ENCODE measurements around the gene CDH2.
"Not testable (repeated sequence)": the region's sequence is repeated elsewhere in the genome, so short reads cannot be mapped to it uniquely, and the experiment has no call there.

Gene CDH2

DNA sequence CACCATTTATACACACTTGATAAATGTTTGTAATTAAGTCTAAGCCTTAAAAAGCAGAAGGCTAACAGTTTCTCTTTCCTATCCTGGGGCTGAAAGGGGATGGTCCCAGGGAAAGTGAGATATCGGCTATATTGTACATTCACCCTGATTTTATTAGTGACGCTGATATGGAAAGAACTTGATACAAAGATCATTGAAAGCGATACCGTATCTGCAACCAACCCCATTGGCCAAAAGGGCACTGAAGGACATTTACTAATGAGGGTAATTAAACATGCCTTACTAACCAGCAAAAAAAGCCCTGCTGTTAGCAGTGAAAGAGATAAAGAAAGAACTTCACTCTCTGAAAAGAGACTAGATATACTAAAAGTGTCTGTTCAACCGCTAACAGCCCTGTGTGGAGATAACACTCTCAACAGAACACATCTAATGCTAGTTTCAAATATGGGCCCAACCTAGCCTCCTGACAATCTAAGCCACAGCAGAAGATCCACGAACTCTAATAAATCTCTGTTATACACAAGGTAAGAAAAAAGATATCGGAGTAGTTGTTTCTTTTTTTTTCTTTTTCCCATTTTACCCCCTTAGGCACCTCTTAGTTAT is 200.0 kb downstream of the CDH2 start:
- no peak for DNase-seq

DNA sequence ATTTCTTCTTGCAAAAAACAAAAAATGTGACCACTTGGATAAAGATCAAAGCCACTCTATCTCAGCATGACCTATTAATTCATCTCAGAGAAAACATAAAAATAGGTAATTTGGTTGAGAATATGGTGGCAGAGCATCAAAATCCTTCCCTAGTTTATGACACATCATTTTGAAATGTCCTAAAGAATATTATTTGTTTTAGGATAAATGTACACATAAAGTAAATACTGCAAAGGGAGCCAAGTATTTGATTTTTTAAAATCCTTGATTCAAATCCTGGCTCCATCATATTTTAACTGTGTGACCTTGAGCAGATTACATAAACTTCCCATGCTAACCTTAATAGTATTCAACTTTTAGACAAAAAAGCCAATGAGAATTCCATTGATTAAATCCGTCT is 206.6 kb downstream of the CDH2 start:
- DNase-seq = no peak

DNA sequence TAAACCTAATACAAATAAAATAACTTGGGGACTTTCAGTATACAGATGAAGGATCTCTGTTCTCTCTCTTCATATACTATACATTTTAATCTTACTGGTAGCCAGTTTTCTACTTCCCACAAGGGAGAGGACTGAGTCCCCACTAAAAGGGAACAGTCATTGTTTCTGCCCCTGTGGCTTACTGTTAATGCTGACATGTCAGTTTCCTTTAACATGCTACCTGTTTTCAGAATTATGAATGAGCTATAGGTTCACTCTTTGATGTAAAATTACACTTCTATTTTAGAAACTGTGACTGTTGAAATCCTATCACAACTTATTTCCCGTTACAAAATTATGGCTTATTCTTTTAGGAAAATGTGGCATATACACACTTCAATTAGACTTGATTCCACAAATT is 207.7 kb downstream of the CDH2 start:
- no peak for DNase-seq

DNA sequence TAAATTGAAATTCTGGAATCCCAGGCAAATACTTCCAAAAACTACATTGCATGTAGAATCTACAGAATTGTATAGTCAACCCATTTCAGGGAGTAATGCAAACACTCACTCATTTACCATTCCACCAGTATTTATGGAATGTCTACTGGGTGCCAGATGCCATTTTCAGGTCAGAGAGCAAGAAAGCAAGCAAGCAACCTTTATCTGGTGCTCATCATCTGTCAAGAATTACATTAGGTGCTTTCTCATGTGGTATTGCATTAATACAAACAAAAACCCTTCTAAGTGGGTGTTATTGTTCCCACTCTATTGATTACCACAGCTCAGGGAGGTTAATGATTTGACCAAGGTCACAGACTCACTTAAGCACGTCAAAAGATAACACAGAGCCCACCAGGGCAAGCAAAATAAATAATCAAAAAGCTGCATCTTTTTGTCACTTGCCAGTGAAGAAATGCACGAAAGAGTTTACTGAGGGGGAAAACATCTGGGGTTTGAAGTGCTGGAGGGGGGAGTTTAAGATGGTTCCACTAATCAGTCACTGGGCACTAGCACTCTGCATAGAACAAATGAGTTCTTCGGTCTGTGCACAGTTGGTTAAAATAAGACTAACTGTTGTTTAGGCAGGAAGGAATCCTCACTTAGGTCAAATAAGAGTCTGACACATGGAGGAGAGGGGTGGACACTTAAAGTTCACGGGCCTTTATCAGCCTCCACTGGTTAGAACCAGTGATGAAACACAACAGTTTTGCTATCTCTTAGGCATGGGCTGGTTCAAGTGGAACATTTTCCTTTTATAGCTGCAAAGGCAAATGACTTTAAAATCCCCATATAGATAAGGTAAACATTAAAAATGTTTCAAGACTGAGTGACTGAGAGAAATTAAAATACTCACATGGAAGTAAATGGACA is 208.8 kb downstream of the CDH2 start:
- no peak for DNase-seq

DNA sequence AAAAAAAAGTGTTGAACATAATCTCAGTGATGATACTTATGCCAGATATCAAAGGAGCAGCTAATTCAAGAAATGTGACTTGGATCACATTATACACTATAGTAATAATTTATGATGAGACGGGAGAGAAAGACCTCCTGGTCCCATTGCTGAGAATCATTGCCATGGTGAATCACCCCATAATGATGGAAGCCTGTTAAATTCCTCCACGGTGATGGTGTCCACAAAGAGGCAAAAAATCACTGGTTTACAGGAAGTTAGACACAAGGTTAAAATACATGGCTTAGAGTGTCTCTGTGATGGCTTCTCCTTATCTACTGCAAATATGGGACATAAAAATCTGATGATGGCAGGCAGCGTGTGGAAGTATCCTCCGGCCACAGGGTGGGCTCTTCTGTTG is 210.0 kb downstream of the CDH2 start:
- DNase-seq = no peak

DNA sequence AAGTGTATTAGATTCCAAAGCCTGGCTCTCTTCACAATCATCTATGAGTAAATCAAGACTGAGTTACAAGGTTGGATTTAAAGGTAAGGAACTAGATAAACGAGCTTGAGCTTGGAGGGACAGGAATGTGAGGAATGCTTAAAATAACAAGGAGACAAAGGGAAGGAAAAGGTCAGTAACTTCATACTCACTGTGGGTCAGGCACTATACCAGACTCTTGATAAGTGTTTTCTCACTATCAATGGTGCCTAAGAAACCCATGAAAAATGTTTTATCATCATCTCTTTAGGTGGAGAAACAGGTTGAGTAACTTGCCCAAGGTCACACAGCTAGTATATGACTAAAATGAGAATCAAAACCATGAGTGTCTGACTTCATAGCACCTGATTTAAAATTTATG is 212.1 kb downstream of the CDH2 start:
- DNase-seq = no peak

DNA sequence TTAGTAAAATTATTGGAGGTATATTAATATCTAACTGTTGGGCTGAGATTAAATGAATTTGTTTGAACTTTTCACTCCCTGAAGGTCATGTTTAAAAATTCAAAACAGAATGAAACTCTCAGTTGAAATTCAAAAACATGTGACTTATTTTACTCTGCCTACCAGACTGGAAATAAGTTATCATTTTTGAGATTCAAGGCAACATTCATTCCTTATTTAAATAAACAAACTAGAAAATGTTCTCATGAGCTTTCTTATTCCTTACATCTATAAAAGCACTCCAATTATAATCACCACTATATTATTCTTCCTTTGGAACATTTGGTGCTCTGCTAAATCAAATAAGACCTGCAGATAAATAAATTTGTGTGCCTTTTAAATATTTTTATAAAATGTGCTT is 217.8 kb downstream of the CDH2 start:
- DNase-seq = no peak

DNA sequence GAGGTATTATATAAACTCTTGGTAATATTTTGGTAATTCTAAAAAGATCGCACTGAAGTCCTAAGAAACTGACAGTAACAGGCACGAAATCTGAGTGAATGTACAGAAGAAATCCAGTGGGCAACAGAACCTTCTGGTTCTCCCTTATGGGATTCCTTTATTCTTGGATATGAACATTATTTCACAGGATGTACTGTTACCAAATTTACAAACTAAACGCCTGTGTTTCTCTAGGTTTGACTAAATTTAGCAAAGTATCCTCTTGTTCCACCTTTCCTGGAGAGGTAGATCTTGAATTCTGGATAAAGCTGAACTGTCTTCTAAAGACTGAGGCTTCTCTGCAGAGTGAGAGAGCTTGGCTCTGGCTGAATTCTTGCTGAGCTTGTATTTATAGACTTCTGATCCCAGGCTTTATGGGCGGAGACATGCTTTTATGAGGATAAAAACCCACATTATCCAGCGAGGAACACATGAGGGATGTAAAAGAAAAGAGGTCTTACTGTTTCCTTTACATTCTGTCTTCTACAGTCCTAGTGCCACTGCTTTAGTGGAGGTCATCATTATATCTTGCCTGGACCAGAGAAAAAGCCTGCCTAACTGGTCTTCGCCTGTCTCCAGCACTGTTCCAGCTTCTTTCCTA is 220.8 kb downstream of the CDH2 start:
- no peak for DNase-seq

DNA sequence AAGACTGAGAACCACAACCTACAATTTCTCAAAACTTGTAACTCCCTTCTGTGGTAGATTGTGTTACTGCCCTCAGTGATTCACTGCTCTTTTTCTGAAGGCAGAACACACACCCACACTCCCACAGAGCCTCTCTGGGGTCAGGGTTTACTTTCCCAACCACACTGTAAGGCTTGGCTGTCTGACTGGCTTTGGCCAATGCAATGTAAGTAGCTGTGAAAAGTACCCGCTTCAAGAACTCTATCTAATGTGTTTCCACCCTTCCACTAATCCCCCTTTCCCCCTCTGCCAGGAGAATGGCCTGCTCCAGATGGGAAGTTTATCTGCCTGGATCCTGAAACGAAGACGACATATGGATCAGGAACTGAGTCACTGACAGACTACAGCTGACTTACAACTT is 222.7 kb downstream of the CDH2 start:
- DNase-seq = no peak

DNA sequence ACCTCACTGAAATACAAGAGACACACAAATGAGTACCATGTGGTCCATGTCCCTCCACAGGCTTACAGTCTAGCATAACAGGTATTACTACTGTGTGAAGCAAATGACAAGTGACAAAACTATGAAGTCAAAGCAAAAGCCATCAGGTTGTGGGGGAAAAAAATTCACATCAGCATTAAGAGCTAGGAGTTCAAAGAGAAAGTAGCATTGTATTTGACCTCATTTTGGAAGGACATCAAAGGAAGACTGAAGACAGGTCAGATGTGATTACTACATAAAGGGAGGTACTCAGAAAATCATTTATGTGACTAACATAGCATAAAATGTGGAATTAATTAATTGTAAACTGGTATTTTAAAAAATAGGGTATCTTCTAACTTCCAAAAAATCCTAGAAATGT is 224.2 kb downstream of the CDH2 start:
- DNase-seq = no peak

DNA sequence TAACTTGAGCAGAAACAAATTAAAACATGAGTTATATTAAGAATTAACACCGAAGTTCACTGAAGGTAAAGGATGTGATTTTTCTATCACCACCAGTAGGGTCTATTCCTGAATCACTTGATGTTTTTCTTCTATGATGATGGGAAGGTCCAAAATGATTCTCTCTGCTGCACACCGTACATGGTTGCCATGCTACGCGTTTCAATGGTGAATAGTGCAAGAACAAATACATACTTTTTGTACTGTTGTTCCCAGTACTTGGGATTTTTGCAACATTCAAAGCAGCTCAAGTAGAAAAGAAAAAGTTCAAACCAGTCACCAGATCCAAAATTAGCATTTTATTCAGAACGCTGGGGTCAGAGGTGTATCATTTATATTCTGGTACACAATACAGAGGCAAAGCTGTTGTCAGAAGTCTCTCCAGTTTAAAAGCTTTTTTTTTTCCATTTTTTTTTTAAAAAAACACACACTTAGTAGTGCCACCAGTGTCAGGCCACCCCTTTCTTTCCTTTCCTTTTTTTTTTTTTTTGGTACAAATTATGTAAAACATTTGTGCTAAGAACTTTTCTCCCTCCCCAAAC is 226.2 kb downstream of the CDH2 start:
- DNase-seq = no peak

DNA sequence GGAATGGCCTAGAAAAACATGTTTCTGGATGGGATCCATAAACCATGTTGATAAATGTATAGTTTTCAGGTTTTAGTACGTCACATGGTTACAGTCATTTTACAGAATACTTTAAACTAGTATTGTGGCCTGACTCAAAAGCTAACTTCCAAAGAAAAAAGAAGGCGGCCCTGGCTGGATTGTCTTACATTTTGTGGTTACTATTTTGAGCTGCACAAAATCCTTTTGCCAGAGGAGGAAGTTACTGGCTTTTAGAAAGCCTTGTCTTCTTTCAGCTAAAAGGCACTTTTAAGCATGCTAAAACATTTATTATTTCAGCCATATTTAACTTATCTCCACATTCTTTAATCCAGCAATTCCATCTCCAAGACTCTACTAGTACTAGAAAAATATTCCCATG is 227.9 kb downstream of the CDH2 start:
- no peak for DNase-seq

DNA sequence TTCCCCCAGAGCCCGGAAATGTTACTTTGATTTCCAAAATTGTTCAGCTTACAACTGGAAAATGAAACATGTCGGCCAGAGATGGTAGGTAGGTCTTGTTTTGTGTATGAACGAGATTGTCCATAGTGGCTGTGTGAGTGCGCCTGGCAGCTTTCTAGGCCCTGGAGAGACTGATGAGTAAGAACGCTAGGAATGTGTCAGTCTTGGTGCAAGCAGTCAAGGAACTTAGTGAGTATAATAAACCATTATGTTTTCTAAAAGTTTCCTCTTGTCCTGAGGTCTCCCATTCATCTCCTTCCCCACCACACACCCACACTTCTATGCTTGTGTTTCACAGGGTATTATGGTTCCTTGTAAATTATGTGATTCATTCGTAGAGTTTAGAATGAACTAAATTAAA is 234.2 kb downstream of the CDH2 start:
- no peak for DNase-seq

DNA sequence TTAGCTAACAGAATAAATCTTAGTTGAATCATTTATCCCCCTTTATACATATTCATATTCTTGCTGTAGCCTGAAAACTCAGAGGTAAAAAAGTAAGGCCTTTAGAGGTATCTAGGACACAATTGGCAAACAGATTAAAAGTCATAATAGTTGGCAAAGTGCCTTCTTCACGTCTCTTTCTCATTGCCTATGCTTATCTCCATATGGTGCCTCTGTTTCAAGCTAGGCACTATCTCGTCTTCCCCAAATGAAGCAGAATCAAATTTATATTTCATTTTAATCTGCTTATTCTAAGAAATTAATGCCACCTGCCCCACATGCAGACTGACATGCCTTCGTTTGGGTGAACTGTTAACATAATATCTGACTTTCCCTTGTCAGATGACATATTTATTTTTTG is 245.4 kb downstream of the CDH2 start:
- DNase-seq = no peak

DNA sequence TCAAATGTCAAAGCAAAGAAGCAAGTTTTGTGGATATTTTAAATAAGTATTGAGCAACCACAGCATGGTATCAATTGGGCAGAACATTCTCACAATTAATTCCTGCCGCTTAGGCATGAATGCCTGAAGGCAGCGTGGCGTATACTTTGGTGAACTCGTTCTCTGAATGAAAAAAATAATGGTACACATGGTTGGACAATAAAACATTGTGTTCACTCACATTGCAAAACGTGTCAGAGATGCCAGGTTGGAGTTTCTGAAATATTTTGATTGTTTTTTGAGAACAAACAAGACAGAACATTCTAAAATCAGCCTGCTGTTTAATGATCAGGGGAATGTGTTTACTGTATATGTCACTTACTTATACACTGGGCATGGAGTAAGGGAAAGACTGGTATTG is 254.2 kb downstream of the CDH2 start:
- no peak for DNase-seq

DNA sequence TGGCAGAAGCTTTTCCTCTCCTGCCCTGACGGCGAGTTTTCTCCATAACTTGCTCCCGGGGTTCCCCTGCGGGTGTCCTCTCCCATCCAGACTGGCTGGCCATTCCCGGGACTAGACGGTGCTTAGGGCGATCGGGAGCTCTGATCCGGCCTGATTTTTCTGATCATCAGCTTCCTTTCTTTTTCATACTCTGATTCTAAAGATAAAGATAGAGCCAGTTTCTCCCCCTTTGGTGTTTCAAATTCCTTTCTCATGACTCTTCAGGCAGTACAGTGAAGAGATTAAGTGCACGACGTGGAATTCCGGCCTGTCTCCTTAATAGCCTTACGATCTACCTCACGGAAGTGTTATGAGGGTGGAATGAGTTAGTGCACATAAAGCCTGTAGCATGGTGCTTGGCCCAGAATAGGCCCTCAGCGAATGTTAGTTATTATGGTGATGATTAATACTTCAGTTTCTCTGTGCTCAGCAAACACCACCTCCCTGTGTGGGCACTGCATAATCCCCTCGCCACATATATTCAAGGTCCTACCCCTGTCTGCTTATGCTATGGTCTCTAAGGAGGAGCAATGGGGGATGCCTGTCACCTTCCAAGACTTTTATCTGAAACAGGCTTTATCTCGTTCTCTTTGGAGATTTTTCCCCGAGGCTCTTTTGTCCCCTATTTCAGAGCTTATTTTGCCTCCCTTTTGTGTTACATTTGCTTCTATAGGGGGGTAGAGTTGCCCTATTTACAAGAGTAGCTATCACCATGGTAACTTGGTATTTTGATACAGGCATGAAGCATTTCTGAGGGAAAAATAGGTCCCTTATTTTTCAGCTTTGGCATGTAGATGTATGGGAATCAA is 254.8 kb downstream of the CDH2 start:
- DNase-seq = no peak

DNA sequence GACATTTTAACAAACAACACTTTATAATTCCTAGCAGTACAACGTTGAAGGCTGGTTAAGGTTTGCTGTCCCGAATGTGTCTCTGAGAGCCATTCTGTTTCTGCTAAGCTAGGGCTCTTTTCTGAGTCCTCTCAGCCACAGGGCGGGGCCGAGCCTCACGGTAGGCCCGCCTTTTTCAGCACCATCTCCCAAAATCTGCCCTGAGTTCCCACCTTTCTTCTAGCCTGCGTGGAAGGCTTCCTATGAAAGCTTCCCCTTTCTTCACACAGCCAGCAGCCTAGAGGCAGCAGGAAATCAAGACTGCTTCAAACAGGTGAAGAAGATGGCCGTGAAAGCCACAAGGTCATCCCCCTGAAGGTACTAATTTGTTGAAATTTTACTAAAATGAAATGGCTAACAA is 255.5 kb downstream of the CDH2 start:
- DNase-seq = no peak

DNA sequence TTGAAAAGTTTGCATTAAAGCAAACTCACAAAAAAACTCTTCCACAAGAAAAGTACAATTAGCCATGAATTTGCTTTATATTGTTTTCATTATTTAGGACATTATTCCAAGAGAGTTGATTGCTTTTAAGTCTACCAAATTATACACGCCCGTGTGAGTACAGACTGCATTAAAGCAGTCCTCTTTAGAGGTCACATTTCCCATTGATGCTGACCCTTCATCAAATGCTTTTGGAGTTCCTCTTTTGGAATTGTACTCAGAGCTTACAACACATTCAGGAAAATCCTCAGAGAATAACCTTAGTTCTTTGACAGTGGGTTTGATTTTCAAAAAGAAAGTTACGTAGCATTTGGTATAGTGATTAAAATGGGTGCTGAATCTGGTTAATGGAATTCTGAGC is 256.1 kb downstream of the CDH2 start:
- no peak for DNase-seq

DNA sequence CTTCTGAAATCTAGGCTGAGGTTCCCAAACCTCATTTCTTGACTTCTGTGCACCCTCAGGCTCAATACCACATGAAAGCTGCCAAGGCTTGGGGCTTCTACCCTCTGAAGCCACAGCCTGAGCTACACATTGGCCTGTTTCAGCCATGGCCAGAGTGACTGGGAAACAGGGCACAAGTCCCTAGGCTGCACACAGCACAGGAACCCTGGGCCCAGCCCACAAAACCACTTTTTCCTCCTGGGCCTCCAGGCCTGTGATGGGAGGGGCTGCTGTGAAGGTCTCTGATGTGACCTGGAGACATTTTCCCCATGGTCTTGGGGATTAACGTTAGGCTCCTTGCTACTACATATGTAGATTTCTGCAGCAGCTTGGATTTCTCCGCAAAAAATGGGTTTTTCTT is 270.7 kb downstream of the CDH2 start:
- not testable (repeated sequence) for DNase-seq

DNA sequence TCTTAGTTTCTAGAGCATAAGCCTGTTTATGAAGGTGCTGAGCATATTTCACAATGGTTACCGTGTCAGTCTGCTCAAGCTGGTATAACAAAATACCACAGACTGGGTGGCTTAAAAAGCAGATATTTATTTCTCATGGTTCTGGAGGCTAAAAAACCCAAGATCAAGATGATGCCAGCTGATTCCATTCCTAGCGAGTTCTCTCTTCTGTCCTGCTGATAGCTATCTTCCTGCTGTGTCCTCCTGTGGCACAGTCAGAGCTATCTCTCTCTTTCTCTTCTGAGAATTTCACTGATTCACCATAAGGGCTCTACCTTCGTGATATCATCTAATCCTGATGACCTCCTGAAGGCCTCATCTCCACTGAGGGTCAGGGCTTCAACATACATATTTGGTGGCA is 273.0 kb downstream of the CDH2 start:
- DNase-seq = no peak

DNA sequence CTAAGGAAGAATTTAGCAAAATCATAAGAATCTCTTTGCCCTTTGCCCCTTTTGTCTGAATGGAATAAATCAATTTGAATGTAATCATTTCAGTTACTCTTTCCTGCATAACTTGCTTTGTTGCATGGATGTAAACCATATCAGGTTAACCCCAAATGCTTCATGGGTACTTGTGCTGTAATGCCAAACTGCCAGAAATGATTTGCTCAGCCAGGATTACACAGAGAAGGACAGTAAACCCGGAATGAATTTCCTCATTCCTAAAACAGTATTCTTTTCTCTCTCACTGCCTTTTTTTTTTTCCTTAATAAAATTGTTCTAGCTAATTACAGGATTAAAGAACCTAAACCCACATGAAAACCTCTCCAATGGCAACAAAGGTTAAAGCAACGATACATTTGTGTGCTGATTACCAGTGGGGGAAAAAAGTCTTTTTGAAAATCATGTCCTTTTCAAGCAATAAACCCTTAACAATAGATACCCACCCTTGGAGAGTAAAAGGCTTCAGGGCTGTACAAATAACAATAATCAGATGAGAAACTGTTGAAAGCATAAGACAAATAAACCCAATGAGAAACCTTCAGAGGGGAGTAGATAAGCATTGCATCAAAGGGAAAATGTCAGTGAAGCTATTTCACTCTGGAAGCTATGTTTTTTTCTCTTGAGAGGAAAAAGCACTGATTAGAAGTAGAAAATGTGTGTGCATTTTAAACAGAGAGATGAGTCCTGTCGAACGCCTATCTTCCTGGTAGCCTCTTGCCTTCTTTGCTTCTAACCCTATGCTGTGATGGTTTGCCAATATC is 275.3 kb downstream of the CDH2 start:
- DNase-seq = no peak

Data from CD4-positive, alpha-beta T cell treated with Interferon gamma for 1 hour (primary cell).